ENCODE results near the gene CALB2.

CALB2 gene

DNA sequence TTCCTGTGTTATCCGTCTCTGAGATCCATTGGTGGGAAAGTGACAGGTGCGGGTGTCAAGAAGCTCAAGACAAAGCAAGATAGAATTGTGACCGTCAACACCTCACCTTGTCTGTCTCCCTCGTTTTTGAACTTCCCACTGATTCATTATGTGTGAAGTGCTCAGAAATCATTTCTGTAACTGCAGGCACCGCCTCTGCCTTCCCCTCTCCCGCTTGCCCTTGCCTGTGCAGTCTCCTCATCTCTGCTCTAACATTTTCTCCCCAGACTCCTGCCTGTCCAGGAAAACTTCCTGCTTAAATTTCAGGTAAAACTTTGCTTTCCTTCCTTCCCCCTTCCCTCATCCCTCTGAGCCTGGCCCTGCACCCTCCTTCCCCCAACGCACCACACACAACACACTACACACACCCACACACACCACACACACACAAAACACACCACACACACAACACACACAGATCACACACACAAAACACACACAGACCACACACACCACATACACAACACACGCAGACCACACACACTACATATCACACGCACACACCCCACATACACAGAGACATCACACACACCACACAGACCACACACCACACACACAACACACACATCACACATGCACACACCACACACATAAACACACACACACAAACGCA is 25.7 kb downstream of the CALB2 start:
- in situ Hi-C loops (cut with HindIII; ENCODE audit: low sequenced_read_pairs), result no loop called here

DNA sequence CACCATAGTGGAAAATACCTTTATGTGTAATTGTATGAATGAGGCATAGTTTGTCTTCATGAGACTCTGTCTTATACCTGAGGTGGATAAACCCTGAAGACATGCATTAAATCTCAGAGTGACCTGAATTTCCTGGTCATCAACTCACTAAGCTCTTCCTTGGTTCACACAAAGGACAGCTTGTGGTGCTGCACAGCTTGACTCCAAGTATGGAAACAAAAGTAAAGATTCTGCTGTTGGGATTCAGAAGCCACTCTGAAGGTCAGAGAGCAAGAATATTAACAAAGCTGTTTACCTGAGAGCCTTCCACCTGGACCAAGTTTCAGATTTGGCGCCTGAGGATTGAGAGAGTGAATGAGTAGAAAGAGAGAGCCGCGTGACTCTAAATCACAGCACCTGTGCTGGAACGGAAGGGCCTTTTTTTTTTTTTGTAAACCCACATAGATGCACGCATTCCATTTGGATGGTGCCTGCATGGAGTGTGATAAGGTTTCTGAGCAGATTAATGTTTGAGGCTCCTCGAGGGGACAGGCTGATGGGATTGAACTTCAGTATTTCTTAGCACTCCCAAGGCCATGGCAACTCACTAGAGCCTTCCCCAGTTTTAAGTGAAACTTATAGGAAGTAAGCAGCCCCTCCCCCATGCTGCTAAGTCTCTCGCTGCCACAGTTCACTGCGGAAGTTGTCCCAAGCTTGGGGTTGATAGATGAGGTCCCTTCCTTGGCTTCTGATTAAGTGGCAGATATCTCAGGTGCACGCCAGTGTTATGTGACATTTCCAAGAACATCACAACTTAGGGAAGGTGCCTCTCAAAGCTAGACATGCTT is 28.7 kb downstream of the CALB2 start:
- in situ Hi-C loops (cut with HindIII; ENCODE audit: low sequenced_read_pairs), result no loop called here

DNA sequence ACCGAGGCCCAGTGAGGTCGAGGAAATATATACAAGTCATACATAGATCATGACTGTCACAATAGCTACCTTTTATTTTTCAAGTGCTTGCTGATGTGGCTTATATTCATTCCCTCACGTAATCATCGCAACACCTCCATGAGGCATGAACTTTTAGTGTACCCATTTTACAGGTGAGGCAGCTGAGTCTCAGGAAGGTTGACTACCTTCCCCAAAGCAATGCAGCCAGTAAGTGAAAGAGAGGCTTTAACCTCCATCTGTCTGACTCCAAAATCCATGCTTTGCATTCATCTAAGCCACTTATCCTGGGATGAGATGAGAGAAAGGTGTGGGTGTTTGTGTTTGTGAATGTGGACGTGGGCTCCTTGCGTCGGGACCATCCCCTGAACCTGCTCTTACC is 30.8 kb downstream of the CALB2 start:
- in situ Hi-C loops (cut with HindIII; ENCODE audit: low sequenced_read_pairs), result no loop called here

DNA sequence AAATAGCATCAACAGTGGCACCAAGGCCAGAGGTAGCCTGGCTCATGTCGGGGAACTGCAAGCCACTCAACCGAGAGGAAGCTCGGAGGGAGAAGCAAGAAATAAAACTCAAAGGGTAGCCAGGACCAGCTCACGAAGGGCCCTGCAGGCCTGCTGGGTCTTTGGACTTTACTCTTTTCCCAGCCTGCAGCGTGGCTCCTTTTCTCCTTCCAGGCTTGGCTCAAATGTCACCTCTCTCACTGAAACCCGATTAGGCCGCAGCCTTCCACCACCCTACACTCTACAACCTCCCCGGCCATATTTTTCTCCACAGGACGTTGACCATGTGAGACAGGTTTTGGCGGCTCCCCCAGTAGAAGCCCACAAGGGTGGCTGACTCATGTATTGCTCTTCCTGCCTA is 38.1 kb downstream of the CALB2 start:
- in situ Hi-C loops (cut with HindIII; ENCODE audit: low sequenced_read_pairs), result no loop called here

DNA sequence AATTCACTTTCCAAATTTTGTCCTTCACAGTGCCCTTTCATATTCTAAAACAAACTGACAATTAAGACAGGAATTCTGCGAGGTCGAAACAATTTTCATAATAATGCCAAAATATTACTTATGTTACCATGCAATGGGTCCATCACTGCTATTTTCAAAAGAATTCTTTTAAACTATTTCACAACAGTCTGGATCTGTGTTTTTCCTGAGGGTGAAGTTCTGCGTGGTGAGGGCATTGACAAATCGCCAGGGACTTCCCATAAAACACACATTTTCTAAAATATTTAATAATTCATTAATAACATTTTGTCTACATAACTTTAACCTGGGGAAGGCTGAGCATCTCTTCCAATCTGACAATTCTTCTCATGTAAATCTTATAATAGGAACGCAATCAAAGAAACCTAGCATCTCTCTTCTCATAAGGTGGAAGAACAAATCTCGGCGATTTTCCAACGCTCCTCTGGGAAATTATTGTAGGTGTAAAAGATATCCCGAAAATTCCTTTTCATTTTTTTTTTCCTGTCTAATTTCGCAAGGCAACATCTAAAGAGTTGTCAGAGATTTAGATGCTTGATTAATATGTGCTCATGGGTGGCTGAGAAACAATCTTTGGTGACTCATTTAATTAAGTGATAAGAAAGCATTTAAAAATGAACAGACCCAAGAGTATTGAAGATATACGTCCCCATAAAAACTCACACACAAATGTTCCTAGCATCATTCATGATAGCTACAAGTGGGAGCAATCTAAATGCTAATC is 41.5 kb downstream of the CALB2 start:
- in situ Hi-C loops (cut with HindIII; ENCODE audit: low sequenced_read_pairs), result no loop called here

DNA sequence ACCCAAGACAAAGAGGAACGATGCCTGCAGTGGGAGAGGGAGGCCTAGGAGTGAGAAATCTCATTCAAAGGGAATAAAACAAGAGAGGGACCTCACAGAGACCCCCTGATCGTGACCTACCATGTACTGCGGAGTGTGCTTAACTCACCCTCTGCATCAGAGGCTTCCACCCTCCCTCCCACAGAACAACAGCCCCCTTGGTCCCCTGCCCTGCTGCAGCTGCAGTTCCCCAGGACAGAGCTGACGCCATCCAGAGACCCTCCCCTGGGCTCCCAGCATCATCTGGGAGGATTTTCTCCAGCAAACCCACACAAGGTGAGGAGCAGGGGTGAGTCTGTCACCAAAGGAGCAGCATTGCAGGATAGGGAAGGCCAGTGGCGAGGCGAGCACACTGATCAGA is 43.5 kb downstream of the CALB2 start:
- in situ Hi-C loops (cut with HindIII; ENCODE audit: low sequenced_read_pairs), result no loop called here

DNA sequence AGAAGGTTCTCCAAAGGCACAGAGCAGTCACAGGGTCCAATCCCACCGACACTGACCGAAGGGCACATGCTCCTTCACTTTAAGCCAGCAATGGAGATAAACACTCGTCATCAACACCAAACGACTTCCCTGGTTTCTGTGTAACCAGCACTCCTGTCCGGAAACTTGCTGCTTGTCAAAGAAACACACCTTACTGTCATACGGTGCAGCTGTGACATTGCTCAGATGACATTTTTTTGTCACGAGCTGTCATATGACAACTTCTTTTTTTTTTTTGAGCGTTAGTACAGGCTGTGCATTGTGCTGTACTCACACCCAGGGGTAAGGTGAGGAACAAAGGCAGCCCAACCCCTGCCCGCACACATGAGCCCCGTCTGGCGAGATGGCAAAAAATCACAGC is 44.2 kb downstream of the CALB2 start:
- in situ Hi-C loops (cut with HindIII; ENCODE audit: low sequenced_read_pairs), result no loop called here

DNA sequence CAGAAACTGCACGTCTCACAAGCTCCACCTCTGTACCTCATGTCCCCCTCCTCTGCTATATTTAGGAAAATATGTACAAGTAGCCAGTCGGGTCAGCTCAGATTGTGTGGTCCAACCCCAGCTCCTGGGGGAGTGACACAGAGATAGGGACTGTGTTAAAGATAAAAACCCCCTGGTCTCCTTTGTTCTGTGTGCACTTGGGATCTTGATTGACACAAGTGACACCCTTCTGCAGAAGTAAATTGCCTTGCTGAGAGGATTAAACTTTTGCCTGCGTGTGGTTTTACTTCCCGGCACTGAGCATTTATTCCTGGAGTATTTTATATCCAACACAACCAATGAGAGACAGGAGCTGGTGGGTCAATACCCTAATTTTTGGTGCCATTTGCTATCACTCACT is 45.8 kb downstream of the CALB2 start:
- in situ Hi-C loops (cut with HindIII; ENCODE audit: low sequenced_read_pairs), result no loop called here

DNA sequence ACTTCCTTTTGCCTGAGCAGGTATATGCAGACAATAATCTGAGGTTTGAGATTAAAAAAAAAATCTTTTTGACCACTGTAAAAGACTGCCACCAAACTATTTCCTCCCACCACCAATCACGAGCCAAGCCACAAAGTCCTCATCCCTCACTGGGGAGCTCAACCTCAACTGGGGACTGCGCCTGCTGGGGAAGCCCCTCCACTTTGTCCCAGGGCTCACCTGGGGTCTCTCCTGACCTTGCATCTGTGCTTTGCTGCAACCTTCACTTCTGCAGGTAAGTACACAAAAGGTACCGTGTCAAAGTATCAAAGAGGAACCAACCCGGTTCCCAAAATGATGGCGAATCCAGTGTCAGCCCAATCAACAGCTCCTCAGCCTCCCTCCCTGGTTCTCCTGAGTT is 47.8 kb downstream of the CALB2 start:
- in situ Hi-C loops (cut with HindIII; ENCODE audit: low sequenced_read_pairs), result no loop called here

DNA sequence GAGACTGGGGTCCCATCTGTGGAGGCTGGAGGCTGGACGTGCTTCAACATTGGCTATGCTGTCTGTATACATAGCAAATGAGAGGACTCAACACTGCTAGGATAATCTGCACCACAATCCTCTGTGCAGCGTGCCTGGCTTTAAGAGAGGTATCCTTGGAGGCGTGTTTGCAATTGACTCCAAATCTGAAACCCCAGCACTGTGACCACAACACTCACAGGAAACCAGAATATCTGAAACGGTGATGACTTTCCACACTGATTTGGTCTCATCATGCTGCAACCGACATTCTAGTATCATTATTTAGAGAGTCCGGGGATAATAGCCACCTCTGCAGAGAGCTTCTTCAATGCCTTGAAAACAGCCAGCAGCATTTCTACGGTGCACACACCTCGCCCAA is 48.2 kb downstream of the CALB2 start:
- in situ Hi-C loops (cut with HindIII; ENCODE audit: low sequenced_read_pairs), result no loop called here

DNA sequence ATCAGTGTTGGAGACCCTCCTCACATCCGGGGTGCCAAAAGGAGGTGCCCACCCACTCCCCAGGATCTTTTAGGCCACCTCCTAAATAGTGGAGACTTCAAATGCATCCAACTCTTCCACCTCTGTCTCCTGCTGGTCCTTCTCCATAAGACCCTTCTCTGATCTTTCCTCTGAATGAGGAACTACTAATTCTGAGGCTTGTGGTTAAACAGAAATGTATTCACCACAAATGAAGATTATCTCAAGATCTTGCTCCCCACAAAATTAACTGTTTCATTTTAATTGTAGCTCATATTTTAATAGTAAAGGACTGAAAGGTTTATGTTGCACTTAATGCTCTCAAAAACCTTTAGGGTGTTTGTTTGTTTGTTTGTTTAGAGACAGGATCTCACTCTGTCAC is 49.2 kb downstream of the CALB2 start:
- in situ Hi-C loops (cut with HindIII; ENCODE audit: low sequenced_read_pairs), result no loop called here

DNA sequence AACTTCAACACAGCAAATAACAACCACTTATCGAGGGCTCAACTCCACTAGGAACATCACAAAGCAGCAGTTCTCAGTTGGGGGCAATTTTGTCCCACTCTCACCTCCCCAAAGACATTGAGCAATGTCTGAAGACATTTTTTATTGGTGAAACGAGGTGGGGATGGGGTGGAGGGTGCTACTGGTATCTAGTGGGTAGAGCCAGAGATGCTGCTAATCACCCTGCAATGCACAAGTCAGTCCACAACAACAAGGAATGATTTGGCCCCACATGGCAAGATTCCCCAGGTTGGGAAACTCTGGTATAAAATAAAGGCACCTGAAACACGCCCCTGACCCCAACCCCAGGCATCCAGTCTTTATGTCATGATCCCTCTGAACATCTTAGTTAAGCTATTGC is 50.0 kb downstream of the CALB2 start:
- in situ Hi-C loops (cut with HindIII; ENCODE audit: low sequenced_read_pairs), result no loop called here

DNA sequence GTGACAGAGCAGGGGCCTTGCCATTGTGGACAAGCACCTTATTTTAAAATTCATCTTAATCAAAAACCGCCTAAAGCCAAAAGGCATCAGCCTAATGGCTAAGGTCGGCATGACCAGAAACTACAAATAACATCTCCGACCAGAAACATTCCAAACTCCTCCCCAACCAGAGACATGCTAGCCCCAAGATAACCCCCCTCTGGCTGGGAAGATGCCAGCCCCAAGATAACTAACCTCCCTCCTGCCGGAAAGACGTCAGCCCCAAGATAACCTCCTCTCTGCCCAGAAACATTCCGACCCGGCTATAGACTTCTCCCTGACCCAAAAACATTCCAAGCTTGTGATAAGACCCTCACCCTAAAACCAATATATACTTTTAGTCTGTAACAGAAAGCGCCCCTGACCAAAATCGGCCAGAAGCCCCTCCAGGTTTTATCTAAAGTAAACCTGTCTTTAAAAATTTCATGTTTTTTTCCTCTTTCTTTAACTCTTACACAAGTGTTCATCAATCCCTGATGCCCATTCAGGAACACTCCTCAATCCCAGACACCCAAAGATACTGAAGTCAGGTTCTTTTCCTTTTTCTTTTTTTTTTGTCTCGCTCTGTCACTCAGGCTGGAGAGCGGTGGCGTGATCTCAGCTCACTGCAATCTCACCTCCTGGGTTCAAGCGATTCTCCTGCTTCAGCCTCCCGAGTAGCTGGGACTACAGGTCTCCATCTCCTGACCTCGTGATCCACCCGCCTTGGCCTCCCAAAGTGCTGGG is 50.7 kb downstream of the CALB2 start:
- in situ Hi-C loops (cut with HindIII; ENCODE audit: low sequenced_read_pairs), result no loop called here

DNA sequence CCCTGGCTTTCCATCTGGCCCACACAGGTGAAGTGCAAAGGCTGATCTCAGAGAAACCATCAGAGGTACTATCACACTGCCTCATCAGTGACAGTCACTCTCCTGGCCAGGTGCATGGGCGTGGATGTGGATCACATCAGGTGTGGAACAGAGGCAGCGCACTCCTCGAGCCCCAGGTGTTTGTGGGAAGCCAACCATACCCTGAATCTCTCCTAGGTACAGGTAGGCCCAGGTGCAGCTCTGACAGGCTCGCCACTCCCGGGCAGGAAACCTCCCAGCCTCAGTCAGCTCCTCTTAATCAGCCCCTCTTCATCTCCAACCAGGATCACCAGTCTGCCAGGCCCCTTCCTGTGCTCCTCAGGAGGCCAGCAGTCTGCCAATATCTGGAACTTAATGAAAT is 51.6 kb downstream of the CALB2 start:
- in situ Hi-C loops (cut with HindIII; ENCODE audit: low sequenced_read_pairs), result loop anchor here (5.0 kb wide), 1 partner anchor 82 kb away; no protein-coding TSS in a partner anchor

DNA sequence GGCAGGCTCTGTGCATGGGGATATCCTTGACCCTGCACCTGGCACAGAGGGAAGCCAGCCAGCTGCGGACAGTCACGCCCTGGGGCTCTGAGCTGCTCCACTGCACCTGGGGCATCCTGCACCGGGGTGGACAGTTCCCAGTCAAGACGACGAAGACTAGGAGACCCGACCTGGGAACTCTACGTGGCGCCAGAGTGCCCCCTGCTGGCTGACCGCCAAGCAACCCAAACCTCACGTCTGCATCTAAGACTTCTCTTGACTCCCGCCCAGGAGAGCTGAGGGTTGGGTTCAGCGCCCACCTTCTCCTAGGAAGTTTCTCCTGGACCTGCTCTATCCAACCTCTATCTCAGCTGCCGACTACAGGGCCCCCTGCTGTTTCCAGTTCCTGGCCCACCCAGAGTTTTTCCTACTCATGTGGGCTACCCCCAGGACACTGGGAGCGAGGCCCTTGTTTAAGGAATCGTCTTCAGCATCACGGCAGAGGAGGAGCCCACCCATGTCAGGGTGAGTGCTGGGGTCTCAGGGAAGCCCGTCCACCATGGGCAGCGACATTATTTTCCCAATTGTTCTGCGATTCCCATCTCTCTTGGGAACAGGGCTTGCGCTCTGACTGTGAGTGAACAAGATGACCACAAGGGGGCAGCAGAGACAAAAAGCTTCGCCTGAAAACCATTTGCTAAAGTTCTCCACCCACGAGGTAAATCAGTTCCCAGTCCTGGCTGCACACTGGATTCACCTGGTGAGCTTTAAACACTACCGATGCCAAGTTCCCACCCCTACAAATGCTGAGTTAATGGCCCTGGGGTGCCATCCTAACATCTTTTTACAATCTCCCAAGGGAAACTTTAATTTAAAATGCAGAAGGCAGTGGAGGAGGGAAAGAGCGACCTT is 54.0 kb downstream of the CALB2 start:
- in situ Hi-C loops (cut with HindIII; ENCODE audit: low sequenced_read_pairs), result loop anchor here (5.0 kb wide), 1 partner anchor 80 kb away; no protein-coding TSS in a partner anchor

DNA sequence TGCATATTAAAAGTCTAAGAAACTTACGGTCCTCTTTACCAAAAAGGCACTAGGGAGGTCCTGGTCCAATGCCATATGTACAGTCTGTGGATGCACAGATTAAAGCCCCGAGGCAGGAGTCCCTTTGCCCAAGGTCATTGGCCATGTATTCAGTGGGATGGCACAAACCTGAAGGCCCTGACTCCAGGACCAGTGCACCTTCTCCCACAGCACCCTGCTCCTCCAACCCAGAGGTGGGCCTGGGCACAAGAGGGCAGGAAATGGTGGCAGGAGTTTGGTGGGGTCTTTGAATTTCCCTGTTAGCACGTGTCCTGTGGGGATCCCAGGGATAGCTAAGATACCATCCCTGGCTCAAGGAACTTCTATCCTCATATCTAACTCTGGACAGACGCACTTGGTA is 54.8 kb downstream of the CALB2 start:
- in situ Hi-C loops (cut with HindIII; ENCODE audit: low sequenced_read_pairs), result loop anchor here (5.0 kb wide), 1 partner anchor 79 kb away; no protein-coding TSS in a partner anchor

DNA sequence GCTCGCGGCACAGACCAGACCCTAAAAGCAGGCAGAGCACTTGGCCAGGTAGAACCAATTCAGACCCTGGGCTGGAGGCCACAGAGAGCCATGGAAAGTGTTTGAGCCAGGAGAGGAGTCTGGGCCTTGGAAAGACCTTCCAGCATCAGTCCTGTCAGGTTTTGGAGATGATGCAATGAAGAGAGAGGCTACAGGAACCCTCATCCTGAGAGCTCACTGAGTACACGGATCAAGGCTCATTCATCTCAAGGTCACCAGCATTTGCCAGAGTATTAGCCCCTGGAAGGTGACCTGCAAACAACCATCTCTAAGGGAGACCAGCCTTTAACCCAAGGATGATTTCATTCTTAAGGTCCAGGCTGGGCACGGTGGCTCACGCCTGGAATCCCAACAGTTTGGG is 55.5 kb downstream of the CALB2 start:
- in situ Hi-C loops (cut with HindIII; ENCODE audit: low sequenced_read_pairs), result loop anchor here (5.0 kb wide), 1 partner anchor 78 kb away; no protein-coding TSS in a partner anchor

DNA sequence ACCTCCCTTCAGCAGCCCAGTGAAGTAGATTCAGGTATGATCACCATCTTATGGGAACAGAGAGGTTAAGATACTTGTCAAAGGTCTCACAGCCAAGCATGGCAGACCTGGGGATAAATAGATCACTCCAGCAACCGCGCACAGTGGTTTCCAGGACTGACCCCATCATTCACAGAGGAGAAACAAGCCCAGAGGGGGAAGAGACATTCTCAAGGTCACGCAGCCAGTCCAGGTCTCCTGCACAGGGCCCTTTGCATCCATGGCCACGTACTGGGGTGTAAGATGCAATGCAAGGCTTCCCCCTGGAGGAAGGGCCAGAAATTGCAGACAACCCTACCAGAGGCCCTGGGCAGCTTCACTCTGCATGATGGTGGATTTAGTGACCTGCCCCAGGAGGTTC is 63.4 kb downstream of the CALB2 start:
- in situ Hi-C loops (cut with HindIII; ENCODE audit: low sequenced_read_pairs), result no loop called here

DNA sequence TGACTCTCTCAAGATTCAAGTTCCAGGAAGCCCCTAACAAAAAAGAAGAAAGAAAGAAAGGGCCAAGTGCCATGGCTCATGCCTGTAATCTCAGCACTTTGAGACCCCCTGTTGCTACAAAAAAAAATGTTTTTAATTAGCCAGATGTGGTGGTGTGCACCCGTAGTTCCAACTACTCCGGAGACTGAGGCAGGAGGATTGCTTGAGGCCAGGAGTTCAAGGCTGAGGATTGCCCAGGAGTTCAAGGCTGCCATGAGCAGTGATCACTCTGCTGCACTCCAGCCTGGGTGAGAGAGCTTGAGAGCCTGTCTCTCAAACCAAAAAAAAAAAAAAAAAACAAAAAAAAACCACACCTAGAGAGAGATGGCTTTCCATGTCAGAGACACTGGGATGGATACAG is 64.5 kb downstream of the CALB2 start:
- in situ Hi-C loops (cut with HindIII; ENCODE audit: low sequenced_read_pairs), result no loop called here

DNA sequence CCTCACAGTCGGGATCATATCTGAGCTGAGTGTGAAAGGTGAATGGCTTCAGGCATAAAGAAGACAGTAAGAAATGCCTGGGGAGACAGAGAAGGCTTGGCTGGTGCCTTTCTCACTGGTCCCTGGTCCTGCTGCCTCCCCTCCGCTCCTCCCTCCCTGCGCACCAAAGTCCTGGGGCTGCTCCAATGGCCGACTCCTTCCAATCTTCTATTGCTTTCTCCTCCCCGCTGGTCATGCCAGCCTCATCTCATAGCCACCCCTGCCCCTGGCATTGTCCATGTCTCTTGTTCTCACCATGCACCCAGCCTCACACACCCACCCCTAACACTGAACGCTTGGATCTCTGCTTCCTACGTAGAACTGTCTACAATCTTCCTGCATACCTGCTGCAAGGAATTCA is 65.3 kb downstream of the CALB2 start:
- in situ Hi-C loops (cut with HindIII; ENCODE audit: low sequenced_read_pairs), result no loop called here
